Measurements from ENCODE around the gene EIF4G2. TPM values are rescaled to one million over a fixed set of nuclear protein-coding genes. Genes with fewer than 3 reads are reported as not detected.

Gene EIF4G2
- total RNA-seq, 2 experiments from 2014 or later: 757 to 842 TPM

DNA sequence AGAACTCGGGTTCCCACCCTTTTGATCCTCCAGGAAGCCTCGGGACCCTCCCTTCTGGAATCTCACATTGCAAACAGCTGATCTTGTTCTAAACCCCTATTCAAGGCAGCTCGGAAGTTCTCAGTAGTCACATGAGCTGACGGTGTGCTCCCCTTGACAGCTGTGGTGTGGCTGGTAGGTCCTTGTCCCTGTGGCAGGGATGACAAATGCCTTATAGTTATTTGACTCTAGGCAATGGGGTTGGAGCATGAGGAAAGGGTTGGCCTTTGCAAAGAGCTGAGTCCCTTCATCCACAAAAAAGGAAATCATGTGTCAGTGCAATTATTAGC lies 23.6 kb downstream of the EIF4G2 start:
- Mint-ChIP-seq H3K27me3 (no peaks in the 10 kb centered on the region), H3K36me3 (ENCODE audit: low read depth) (no peaks in the 10 kb centered on the region), H3K9me3 (no peaks in the 10 kb centered on the region), H3K4me3 (no peak overlapping the region), H3K27ac (no peak overlapping the region), H3K4me1 (ENCODE audit: low read depth) (no peaks in the 10 kb centered on the region)
- DNase-seq (no peak), ATAC-seq (no peak)
- intact Hi-C loops (cut with micrococcal nuclease): no loop called here
- CTCF ChIA-PET: interaction anchor here (1.2 to 2.0 kb wide), 4 partner anchors 8 to 242 kb away, joined by 5 to 9 read pairs (median 8); no protein-coding TSS in a partner anchor
- TF ChIP-seq, protein P1, sequence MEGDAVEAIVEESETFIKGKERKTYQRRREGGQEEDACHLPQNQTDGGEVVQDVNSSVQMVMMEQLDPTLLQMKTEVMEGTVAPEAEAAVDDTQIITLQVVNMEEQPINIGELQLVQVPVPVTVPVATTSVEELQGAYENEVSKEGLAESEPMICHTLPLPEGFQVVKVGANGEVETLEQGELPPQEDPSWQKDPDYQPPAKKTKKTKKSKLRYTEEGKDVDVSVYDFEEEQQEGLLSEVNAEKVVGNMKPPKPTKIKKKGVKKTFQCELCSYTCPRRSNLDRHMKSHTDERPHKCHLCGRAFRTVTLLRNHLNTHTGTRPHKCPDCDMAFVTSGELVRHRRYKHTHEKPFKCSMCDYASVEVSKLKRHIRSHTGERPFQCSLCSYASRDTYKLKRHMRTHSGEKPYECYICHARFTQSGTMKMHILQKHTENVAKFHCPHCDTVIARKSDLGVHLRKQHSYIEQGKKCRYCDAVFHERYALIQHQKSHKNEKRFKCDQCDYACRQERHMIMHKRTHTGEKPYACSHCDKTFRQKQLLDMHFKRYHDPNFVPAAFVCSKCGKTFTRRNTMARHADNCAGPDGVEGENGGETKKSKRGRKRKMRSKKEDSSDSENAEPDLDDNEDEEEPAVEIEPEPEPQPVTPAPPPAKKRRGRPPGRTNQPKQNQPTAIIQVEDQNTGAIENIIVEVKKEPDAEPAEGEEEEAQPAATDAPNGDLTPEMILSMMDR (IDR thresholded peaks at IDR 0.05): no peak
- POLR2A ChIA-PET: interaction anchor here (1.2 kb wide), 1 partner anchor 11 kb away, joined by 5 read pairs; no protein-coding TSS in a partner anchor

DNA sequence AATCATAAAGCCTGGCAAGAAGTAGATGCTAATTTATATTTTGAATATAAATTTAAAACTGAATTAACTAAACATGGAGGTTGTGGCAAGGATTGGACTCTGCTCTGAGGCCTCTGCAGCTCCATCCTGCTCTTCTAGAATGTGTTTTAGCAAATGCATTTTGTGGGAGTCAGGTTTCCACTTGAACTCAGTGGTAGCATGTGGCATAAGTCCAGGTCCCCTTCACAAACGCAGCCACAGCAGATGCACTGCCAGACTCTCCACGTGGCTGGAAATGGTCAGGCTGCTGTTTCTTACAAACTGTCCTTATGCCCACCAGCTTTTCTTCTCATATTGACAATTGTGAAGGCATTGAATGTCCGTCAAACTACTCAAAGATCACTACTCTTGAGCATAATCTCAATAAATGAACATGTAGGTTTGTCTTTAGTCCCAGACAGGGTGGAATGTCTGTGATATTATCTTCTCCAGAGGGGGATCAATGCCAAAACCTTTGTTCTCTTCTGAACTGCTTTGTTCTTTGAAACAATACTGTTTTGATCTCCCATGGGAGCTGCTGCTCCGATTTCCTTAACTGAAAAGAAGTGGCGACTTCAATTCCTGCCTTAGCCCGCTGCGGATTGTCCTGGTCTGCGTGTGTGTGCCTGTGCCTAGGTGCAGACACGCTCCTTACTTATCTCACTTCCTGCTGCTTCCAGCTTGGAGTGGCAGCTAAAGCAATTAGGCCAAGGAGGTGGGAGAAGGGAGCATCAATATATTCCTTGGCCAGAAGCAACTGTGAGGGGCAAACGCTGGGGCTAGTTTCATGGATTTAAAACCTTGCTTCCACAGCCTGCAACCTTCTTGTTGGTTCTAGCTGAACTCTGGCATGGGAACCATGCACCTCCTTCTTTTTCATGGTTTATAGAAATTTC lies 24.2 kb downstream of the EIF4G2 start:
- no peaks in the 10 kb centered on the region for H3K9me3 Mint-ChIP-seq
- DNase-seq (no peak), ATAC-seq (no peak)
- CTCF ChIA-PET: interaction anchor here (1.2 to 2.0 kb wide), 4 partner anchors 8 to 243 kb away, joined by 5 to 9 read pairs (median 8); no protein-coding TSS in a partner anchor
- no peak overlapping the region for H3K4me3 Mint-ChIP-seq
- H3K36me3 Mint-ChIP-seq (ENCODE audit: low read depth): no peaks in the 10 kb centered on the region
- no peaks in the 10 kb centered on the region for H3K27me3 Mint-ChIP-seq
- TF ChIP-seq, protein P1 (IDR thresholded peaks at IDR 0.05): no peak
- intact Hi-C loops (cut with micrococcal nuclease): no loop called here
- H3K27ac Mint-ChIP-seq: no peak overlapping the region
- POLR2A ChIA-PET: interaction anchor here (1.2 kb wide), 1 partner anchor 12 kb away, joined by 5 read pairs; no protein-coding TSS in a partner anchor
- no peaks in the 10 kb centered on the region for H3K4me1 Mint-ChIP-seq (ENCODE audit: low read depth)

DNA sequence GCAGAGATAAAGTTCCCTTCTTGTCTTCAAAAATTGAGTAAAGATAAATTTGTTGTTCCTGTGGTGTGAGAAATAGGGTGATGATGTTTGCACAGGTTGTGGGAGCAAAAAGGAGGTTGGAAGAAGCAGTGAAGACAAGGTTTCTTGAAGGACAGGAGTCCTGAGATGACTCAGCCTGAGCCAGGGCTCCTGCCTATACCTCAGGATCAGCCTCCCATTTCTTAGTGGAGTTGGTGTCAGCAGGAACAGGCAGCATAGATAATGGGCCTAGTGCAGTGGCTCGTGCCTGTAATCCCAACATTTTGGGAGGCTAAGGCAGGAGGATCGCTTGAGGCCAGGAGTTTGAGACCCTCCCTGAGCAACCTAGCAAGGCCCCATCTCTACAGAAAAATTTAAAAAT lies 28.7 kb downstream of the EIF4G2 start:
- H3K27me3 Mint-ChIP-seq: no peaks in the 10 kb centered on the region
- ChIA-PET POLR2A (interaction anchor here (1.2 kb wide), 1 partner anchor 29 kb away, joined by 4 read pairs; the partner anchor contains the start of gene EIF4G2), CTCF (interaction anchor here (0.7 to 2.3 kb wide), 6 partner anchors 9 to 367 kb away, joined by 3 to 12 read pairs (median 4); no protein-coding TSS in a partner anchor)
- H3K4me1 Mint-ChIP-seq (ENCODE audit: low read depth): no peaks in the 10 kb centered on the region
- H3K36me3 Mint-ChIP-seq (ENCODE audit: low read depth): peaks cover 13% of the 10 kb centered on the region
- intact Hi-C loops (cut with micrococcal nuclease): no loop called here
- no peak overlapping the region for H3K4me3 Mint-ChIP-seq
- H3K27ac Mint-ChIP-seq: no peak overlapping the region
- DNase-seq (no peak), ATAC-seq (no peak)
- TF ChIP-seq, protein P1 (IDR thresholded peaks at IDR 0.05): no peak
- no peaks in the 10 kb centered on the region for H3K9me3 Mint-ChIP-seq

DNA sequence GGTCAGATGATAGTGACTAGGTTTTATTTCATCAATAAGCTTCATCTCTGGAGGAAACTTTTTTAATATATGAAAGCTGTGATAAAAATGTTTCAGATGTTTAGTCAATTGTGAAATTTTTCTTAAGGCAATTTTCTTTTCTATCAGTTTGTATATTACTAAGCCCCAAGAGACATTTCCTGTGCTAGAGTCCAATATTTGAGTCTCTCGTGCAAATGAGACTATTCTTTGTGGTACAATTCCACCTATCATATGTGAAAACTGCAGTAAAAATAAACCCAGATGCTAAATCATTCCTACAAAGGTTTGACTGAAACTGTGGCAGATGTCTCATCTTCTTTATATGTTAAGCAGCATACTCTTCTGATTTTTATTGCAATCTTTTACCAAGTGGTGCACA lies 29.6 kb downstream of the EIF4G2 start:
- no peak overlapping the region for H3K4me3 Mint-ChIP-seq
- no peaks in the 10 kb centered on the region for H3K9me3 Mint-ChIP-seq
- H3K36me3 Mint-ChIP-seq (ENCODE audit: low read depth): peaks cover 18% of the 10 kb centered on the region
- no peaks in the 10 kb centered on the region for H3K27me3 Mint-ChIP-seq
- no peak for ATAC-seq
- ChIA-PET CTCF (interaction anchor here (1.2 to 1.5 kb wide), 2 partner anchors 9 to 10 kb away, joined by 5 to 7 read pairs; no protein-coding TSS in a partner anchor), POLR2A (no interaction called here)
- intact Hi-C loops (cut with micrococcal nuclease): no loop called here
- no peak overlapping the region for H3K27ac Mint-ChIP-seq
- no peak for DNase-seq
- TF ChIP-seq, protein P1 (IDR thresholded peaks at IDR 0.05): no peak
- no peaks in the 10 kb centered on the region for H3K4me1 Mint-ChIP-seq (ENCODE audit: low read depth)

Measured in activated CD8-positive, alpha-beta T cell treated with anti-CD3 and anti-CD28 coated beads for 36 hours (primary cell).